Upper lobe of left lung (tissue), 4 donors: ENCODE results near the gene MUCL3.
"Not testable (repeated sequence)": the region's sequence is repeated elsewhere in the genome, so short reads cannot be mapped to it uniquely, and the experiment has no call there.

Experiments
- CTCF ChIP-seq, 6 experiments: fragments of 450-650 bp in 4 of 6; fragments of 200-600 bp in 2 of 6; sonication (generic) in 2 of 6; IDR thresholded peaks; one replicate each; pipeline ENCODE4 v1.5.1; 2016 to 2019; ENCODE audit warnings: antibody characterized with exemption in 6 of 6
- EP300 ChIP-seq, 4 donors: sonication (generic); formaldehyde crosslinking; IDR thresholded peaks; one replicate each; pipeline ENCODE4 v1.5.1; 2017; ENCODE audit warnings: antibody characterized with exemption in 4 of 4, control low read depth in 2 of 4
- POLR2A ChIP-seq, 4 donors: fragments of 450-650 bp; IDR thresholded peaks; one replicate each; pipeline ENCODE4 v1.5.1; 2016 to 2017; ENCODE audit warnings: antibody characterized with exemption in 4 of 4, mild to moderate bottlenecking in 2 of 4
- POLR2AphosphoS5 ChIP-seq, 2 donors: sonication (generic); formaldehyde crosslinking; IDR thresholded peaks; one replicate each; pipeline ENCODE4 v1.5.1; 2017; ENCODE audit warnings: antibody characterized with exemption in 2 of 2

- TF ChIP-seq POLR2A, CTCF, POLR2AphosphoS5, EP300 (IDR thresholded peaks at IDR 0.05): not testable (repeated sequence)
Observed at GRCh38 chr6:30902196-30902595, 38.6 kb upstream of the MUCL3 start.
